Lung (tissue), 12 donors: ENCODE data around the gene COMMD1. TPM values are rescaled to one million over a fixed set of nuclear protein-coding genes. Genes with fewer than 3 reads are reported as not detected.

ENCODE experiments used
- ATAC-seq: fragments of 200-7000 bp; cut with Tn5 transposase; one replicate; pipeline ENCODE4 v1.9.1; 2020; ENCODE audit warnings: moderate number of reproducible peaks; ENCODE audit not compliant: insufficient read depth, low FRiP score
- DNase-seq, 3 donors: peaks; one replicate each; pipeline ENCODE4 v3.0.0-alpha.2; 2013 to 2017
- H3K27ac ChIP-seq, 2 donors: one replicate each; pipeline ENCODE4 v1.5.1; 2013; ENCODE audit warnings: mild to moderate bottlenecking in 2 of 2, moderate library complexity in 2 of 2, control low read depth in 1 of 2, inconsistent platforms in 1 of 2, low read depth in 1 of 2, low read length in 1 of 2
- H3K27me3 ChIP-seq, 3 donors: one replicate each; pipeline ENCODE4 v1.5.1; 2013; ENCODE audit warnings: low read length in 2 of 3; ENCODE audit not compliant: control insufficient read depth in 3 of 3, insufficient read depth in 3 of 3
- H3K36me3 ChIP-seq, 4 donors: one replicate each; pipeline ENCODE4 v1.5.1; 2013; ENCODE audit warnings: low read length in 4 of 4, mild to moderate bottlenecking in 1 of 4, moderate library complexity in 1 of 4; ENCODE audit not compliant: control insufficient read depth in 4 of 4, insufficient read depth in 4 of 4
- H3K4me1 ChIP-seq, 5 donors: one replicate each; pipeline ENCODE4 v1.5.1; 2013; ENCODE audit warnings: low read length in 5 of 5, mild to moderate bottlenecking in 2 of 5, moderate library complexity in 1 of 5; ENCODE audit not compliant: control insufficient read depth in 5 of 5, insufficient read depth in 5 of 5
- H3K4me3 ChIP-seq: one replicate; pipeline ENCODE4 v1.5.1; 2013; ENCODE audit warnings: mild to moderate bottlenecking, control low read depth, moderate library complexity
- H3K9ac ChIP-seq, 2 donors: one replicate each; pipeline ENCODE4 v1.5.1; 2013; ENCODE audit warnings: low read length in 2 of 2, control low read depth in 1 of 2; ENCODE audit not compliant: insufficient read depth in 1 of 2
- H3K9me3 ChIP-seq, 4 donors: one replicate each; pipeline ENCODE4 v1.5.1; 2013; ENCODE audit warnings: low read length in 3 of 4, mild to moderate bottlenecking in 1 of 4, moderate library complexity in 1 of 4; ENCODE audit not compliant: control insufficient read depth in 4 of 4, insufficient read depth in 3 of 4
- CTCF ChIP-seq: IDR thresholded peaks from 2 replicates; pipeline ENCODE4 v1.5.1; 2012; ENCODE audit warnings: mild to moderate bottlenecking; ENCODE audit errors: control extremely low read depth, extremely low read depth
- WGBS, 2 donors: extraction: QIAGEN DNeasy Blood & Tissue Kit; methylation state at CpG; one replicate each; pipeline ENCODE4 v1.1.7; 2013; 5-methylcytosine and 5-hydroxymethylcytosine counted together
- polyA plus RNA-seq, 2 donors: library from polyadenylated mRNA; stranded (reverse); fragments of 200-250 nt; gene quantifications; one replicate each; pipeline ENCODE4 v1.2.1, GENCODE V29; 2013
- total RNA-seq, 2 donors: library from RNA; depleted of rRNA in 1 of 2; stranded (reverse); fragments of >200 nt in 1 of 2; gene quantifications; one replicate each; pipeline ENCODE4 v1.2.1, GENCODE V29; 2014 to 2021
- donor health status: control.
- donor health status: control.
- donor health status: Bipolar disorder and iron deficiency.
- donor health status: healthy.
- donor health status: DM: yes; HTN: yes; CAD: no.

Gene COMMD1
- total and polyA plus RNA-seq, 4 donors = 31.0 to 41.7 (median 35.2) TPM

- Histone ChIP-seq H3K27me3 (no peaks in the 10 kb centered on the region), H3K9ac (no peak overlapping the region), H3K36me3 (peaks cover 0 to 3% (median under 1%) of the 10 kb centered on the region in 4 donors), H3K4me1 (peaks cover 0 to 3% (median 0%) of the 10 kb centered on the region in 5 donors), H3K4me3 (no peak overlapping the region), H3K27ac (no peak overlapping the region), H3K9me3 (no peaks in the 10 kb centered on the region)
- TF ChIP-seq CTCF = no peak
- DNase-seq = no peak
- 94% methylated on average over 7 of the region's 7 CpGs for WGBS, 2 donors
- no peak for ATAC-seq
Observed at GRCh38 chr2:61959381-61960293, 54.2 kb downstream of the COMMD1 start.

GRCh38 chr2:61961231-61961901, 55.9 kb downstream of the COMMD1 start:
- H3K4me3 ChIP-seq = no peak overlapping the region
- ATAC-seq = no peak
- WGBS, 2 donors = 97 to 98% methylated on average over 2 of the region's 2 CpGs
- no peak for DNase-seq
- H3K9ac ChIP-seq = no peak overlapping the region
- peaks cover 0 to 3% (median 0%) of the 10 kb centered on the region in 4 donors for H3K36me3 ChIP-seq
- TF ChIP-seq CTCF = no peak
- no peak overlapping the region for H3K27ac ChIP-seq
- no peaks in the 10 kb centered on the region for H3K9me3 ChIP-seq
- no peaks in the 10 kb centered on the region for H3K27me3 ChIP-seq
- peaks cover 0 to 8% (median 0%) of the 10 kb centered on the region in 5 donors for H3K4me1 ChIP-seq

- Histone ChIP-seq H3K36me3 (peaks cover 0 to 3% (median 0%) of the 10 kb centered on the region in 4 donors), H3K9me3 (no peaks in the 10 kb centered on the region), H3K9ac (no peak overlapping the region), H3K27ac (no peak overlapping the region), H3K4me1 (peaks cover 0 to 8% (median 2%) of the 10 kb centered on the region in 5 donors), H3K27me3 (no peaks in the 10 kb centered on the region), H3K4me3 (no peak overlapping the region)
- 88 to 93% methylated on average over 5 of the region's 5 CpGs for WGBS, 2 donors
- no peak for ATAC-seq
- no peak for DNase-seq
- no peak for TF ChIP-seq CTCF
Observed at GRCh38 chr2:61962095-61962984, 56.9 kb downstream of the COMMD1 start.
